NB4 (cell line): ENCODE measurements around the gene TEX55.

ENCODE experiments used
- MYC ChIP-seq: IDR thresholded peaks from 2 replicates; pipeline ENCODE4 v1.6.1; 2011; ENCODE audit warnings: low read depth, low read length
- TF ChIP-seq, protein P1 (sequence below): IDR thresholded peaks from 2 replicates; pipeline ENCODE4 v1.6.1; 2011; ENCODE audit warnings: low read depth, low read length
- TF ChIP-seq, protein P2 (sequence below): IDR thresholded peaks from one replicate; pipeline ENCODE4 v1.5.1; 2012; ENCODE audit warnings: low read depth, low read length

DNA sequence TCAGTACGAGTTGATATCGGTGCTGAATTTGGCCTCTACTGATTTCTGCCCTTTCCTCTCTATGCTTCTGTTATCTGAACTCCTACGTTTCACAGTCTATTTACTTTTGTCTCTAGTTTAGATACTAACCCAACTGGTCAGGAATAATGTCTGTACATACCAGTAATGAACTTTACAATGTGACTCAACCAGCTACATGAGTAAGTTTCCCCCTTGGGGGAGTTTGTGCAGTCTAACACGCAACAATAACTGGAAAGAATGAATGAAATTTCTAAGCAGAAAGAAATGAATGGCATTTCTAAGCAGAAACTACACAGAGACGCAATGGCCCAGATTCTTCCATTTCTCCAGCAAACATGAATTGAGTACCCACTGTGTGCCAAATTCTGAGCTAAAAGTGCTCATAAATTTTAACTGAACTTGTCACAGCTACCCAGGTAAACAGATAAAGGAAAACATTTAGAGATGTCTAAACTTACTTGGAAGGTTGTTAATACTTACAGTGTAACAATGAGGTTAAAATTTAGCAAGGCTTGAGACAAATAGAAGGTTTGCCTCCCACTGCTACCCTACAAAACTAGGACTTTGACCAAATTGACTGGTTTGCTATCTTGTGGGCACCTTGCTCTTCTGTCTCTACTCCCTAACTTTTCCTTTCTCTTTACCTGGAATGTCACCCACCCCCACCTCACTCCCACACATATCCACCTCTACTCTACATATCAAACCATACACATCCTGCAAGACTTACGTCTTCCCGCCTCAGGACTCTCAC, 39.0 kb downstream of the TEX55 start:
- TF ChIP-seq, protein P1, sequence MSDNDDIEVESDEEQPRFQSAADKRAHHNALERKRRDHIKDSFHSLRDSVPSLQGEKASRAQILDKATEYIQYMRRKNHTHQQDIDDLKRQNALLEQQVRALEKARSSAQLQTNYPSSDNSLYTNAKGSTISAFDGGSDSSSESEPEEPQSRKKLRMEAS = no peak
- TF ChIP-seq, protein P2, sequence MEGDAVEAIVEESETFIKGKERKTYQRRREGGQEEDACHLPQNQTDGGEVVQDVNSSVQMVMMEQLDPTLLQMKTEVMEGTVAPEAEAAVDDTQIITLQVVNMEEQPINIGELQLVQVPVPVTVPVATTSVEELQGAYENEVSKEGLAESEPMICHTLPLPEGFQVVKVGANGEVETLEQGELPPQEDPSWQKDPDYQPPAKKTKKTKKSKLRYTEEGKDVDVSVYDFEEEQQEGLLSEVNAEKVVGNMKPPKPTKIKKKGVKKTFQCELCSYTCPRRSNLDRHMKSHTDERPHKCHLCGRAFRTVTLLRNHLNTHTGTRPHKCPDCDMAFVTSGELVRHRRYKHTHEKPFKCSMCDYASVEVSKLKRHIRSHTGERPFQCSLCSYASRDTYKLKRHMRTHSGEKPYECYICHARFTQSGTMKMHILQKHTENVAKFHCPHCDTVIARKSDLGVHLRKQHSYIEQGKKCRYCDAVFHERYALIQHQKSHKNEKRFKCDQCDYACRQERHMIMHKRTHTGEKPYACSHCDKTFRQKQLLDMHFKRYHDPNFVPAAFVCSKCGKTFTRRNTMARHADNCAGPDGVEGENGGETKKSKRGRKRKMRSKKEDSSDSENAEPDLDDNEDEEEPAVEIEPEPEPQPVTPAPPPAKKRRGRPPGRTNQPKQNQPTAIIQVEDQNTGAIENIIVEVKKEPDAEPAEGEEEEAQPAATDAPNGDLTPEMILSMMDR = no peak
- no peak for TF ChIP-seq MYC
